C4-2B (cell line): ENCODE data around the gene NPHP4.

ENCODE experiments used
- H3K27ac ChIP-seq: fragments of 450-650 bp; 2 replicates; pipeline ENCODE4 v1.5.1; 2017
- CTCF ChIP-seq: fragments of 450-650 bp; conservative IDR thresholded peaks from 2 replicates; pipeline ENCODE4 v1.5.1; 2017; ENCODE audit warnings: mild to moderate bottlenecking
- ZFX ChIP-seq: fragments of 450-650 bp; IDR thresholded peaks from 2 replicates; pipeline ENCODE4 v1.6.1; 2017

Gene NPHP4

GRCh38 chr1:6012529-6013318 is 20.5 kb upstream of the NPHP4 start:
- H3K27ac ChIP-seq = no peak overlapping the region
- TF ChIP-seq ZFX (no peak), CTCF (no peak)

- TF ChIP-seq CTCF (no peak), ZFX (no peak)
- H3K27ac ChIP-seq = no peak overlapping the region
These were observed 19.7 kb upstream of the NPHP4 start for GRCh38 chr1:6011946-6012258.

- TF ChIP-seq CTCF (no peak), ZFX (no peak)
- no peak overlapping the region for H3K27ac ChIP-seq
These were observed 19.1 kb upstream of the NPHP4 start for GRCh38 chr1:6011161-6011945.

- no peak overlapping the region for H3K27ac ChIP-seq
- TF ChIP-seq CTCF (no peak), ZFX (no peak)
These were observed 18.3 kb upstream of the NPHP4 start for GRCh38 chr1:6010554-6010953.

- no peak for TF ChIP-seq CTCF
- TF ChIP-seq ZFX = no peak
- H3K27ac ChIP-seq = no peak overlapping the region
These were observed 17.2 kb upstream of the NPHP4 start for GRCh38 chr1:6009120-6010040.

GRCh38 chr1:6008696-6009095 is 16.5 kb upstream of the NPHP4 start:
- no peak overlapping the region for H3K27ac ChIP-seq

More at GRCh38 chr1:6008696-6009095, 16.5 kb upstream of the NPHP4 start:
- TF ChIP-seq ZFX (no peak), CTCF (no peak)
